Measurements from ENCODE around the gene RGS9BP. TPM values are rescaled to one million over a fixed set of nuclear protein-coding genes. Genes with fewer than 3 reads are reported as not detected.
"Not testable (repeated sequence)": the region's sequence is repeated elsewhere in the genome, so short reads cannot be mapped to it uniquely, and the experiment has no call there.

The RGS9BP gene
- 0.18 and 0.38 TPM in 2 replicates for total RNA-seq (2014; rRNA removed; shearing (Covaris generic))

GRCh38 chr19:32675720-32676185 is at the start of gene RGS9BP:
Gene RGS9BP (plus strand): TSS chr19:32675848. CDS start chr19:32676264, 416 bp downstream.
- Histone ChIP-seq H3K4me1 (peaks cover 16% of the 10 kb centered on the region), H3K27me3 (no peaks in the 10 kb centered on the region), H3K36me3 (no peaks in the 10 kb centered on the region), H3K4me3 (peak within 1 kb of the TSS; percentile 90), H3K27ac (no peak within 1 kb of the TSS; the same call in 1 of the 2 replicates), H3K9me3 (replicated peaks) (no peaks in the 10 kb centered on the region)
- peak; percentile 84 to 85 for DNase-seq

GRCh38 chr19:32626969-32627368 is 48.7 kb upstream of the RGS9BP start:
- no peaks in the 10 kb centered on the region for H3K9me3 ChIP-seq (replicated peaks)
- no peaks in the 10 kb centered on the region; the same call in 1 of the 2 replicates for H3K36me3 ChIP-seq
- no peak for DNase-seq
- no peak overlapping the region for H3K4me3 ChIP-seq
- peaks cover 9% of the 10 kb centered on the region for H3K4me1 ChIP-seq
- no peaks in the 10 kb centered on the region for H3K27me3 ChIP-seq
- 0 out of 2 replicates have a peak overlapping the region, but pooled peaks have one; percentile 13 for H3K27ac ChIP-seq

- peak; percentile 20 to 28 for DNase-seq
- H3K36me3 ChIP-seq: no peaks in the 10 kb centered on the region
- no peak overlapping the region for H3K4me3 ChIP-seq
- H3K27me3 ChIP-seq: no peaks in the 10 kb centered on the region
- H3K4me1 ChIP-seq: peaks cover 9% of the 10 kb centered on the region
- peak overlapping the region; percentile 73 for H3K27ac ChIP-seq
- no peaks in the 10 kb centered on the region for H3K9me3 ChIP-seq (replicated peaks)
These were observed 47.9 kb upstream of the RGS9BP start for GRCh38 chr19:32627714-32628270.

GRCh38 chr19:32630338-32630737 is 45.3 kb upstream of the RGS9BP start:
- H3K27me3 ChIP-seq: no peaks in the 10 kb centered on the region
- no peak overlapping the region for H3K27ac ChIP-seq
- DNase-seq: no peak
- peaks cover 9% of the 10 kb centered on the region for H3K4me1 ChIP-seq
- H3K4me3 ChIP-seq: no peak overlapping the region
- no peaks in the 10 kb centered on the region for H3K9me3 ChIP-seq (replicated peaks)
- no peaks in the 10 kb centered on the region for H3K36me3 ChIP-seq

GRCh38 chr19:32631381-32631780 is 44.3 kb upstream of the RGS9BP start:
- Histone ChIP-seq H3K27ac (no peak overlapping the region), H3K9me3 (replicated peaks) (no peaks in the 10 kb centered on the region), H3K36me3 (no peaks in the 10 kb centered on the region), H3K4me1 (peaks cover 9% of the 10 kb centered on the region), H3K4me3 (no peak overlapping the region), H3K27me3 (no peaks in the 10 kb centered on the region)
- DNase-seq: no peak

GRCh38 chr19:32637480-32637879 is 38.2 kb upstream of the RGS9BP start:
- Histone ChIP-seq H3K36me3 (peaks cover 26% of the 10 kb centered on the region), H3K4me1 (no peaks in the 10 kb centered on the region), H3K4me3 (no peak overlapping the region), H3K27ac (no peak overlapping the region), H3K9me3 (replicated peaks) (no peaks in the 10 kb centered on the region), H3K27me3 (no peaks in the 10 kb centered on the region)
- DNase-seq: no peak

- H3K4me1 ChIP-seq: no peaks in the 10 kb centered on the region
- peaks cover 28% of the 10 kb centered on the region for H3K36me3 ChIP-seq
- no peak for DNase-seq
- no peak overlapping the region for H3K27ac ChIP-seq
- H3K27me3 ChIP-seq: no peaks in the 10 kb centered on the region
- no peaks in the 10 kb centered on the region for H3K9me3 ChIP-seq (replicated peaks)
- H3K4me3 ChIP-seq: no peak overlapping the region
These were observed 37.0 kb upstream of the RGS9BP start for GRCh38 chr19:32638625-32639024.

- Histone ChIP-seq H3K4me1 (no peaks in the 10 kb centered on the region), H3K27me3 (no peaks in the 10 kb centered on the region), H3K36me3 (peaks cover 28% of the 10 kb centered on the region), H3K27ac (no peak overlapping the region), H3K9me3 (replicated peaks) (no peaks in the 10 kb centered on the region), H3K4me3 (no peak overlapping the region)
- DNase-seq: no peak
These were observed 32.9 kb upstream of the RGS9BP start for GRCh38 chr19:32642771-32643170.

- H3K4me1 ChIP-seq: no peaks in the 10 kb centered on the region
- H3K27me3 ChIP-seq: no peaks in the 10 kb centered on the region
- no peak overlapping the region for H3K27ac ChIP-seq
These were observed 29.1 kb upstream of the RGS9BP start for GRCh38 chr19:32646556-32646955.

GRCh38 chr19:32647361-32647760 is 28.3 kb upstream of the RGS9BP start:
- Histone ChIP-seq H3K36me3 (peaks cover 3% of the 10 kb centered on the region; the same call in 1 of the 2 replicates), H3K4me1 (no peaks in the 10 kb centered on the region), H3K4me3 (no peak overlapping the region), H3K27ac (no peak overlapping the region), H3K27me3 (no peaks in the 10 kb centered on the region), H3K9me3 (replicated peaks) (no peaks in the 10 kb centered on the region)
- no peak for DNase-seq

More at GRCh38 chr19:32646556-32646955, 29.1 kb upstream of the RGS9BP start:
- H3K36me3 ChIP-seq: peaks cover 8% of the 10 kb centered on the region
- no peak overlapping the region for H3K4me3 ChIP-seq
- no peaks in the 10 kb centered on the region for H3K9me3 ChIP-seq (replicated peaks)
- DNase-seq: no peak

GRCh38 chr19:32649751-32650150 is 25.9 kb upstream of the RGS9BP start:
- no peaks in the 10 kb centered on the region for H3K27me3 ChIP-seq
- no peak for DNase-seq
- no peaks in the 10 kb centered on the region for H3K9me3 ChIP-seq (replicated peaks)
- H3K4me1 ChIP-seq: no peaks in the 10 kb centered on the region
- no peak overlapping the region for H3K27ac ChIP-seq
- H3K4me3 ChIP-seq: no peak overlapping the region
- peaks cover 3% of the 10 kb centered on the region; the same call in 1 of the 2 replicates for H3K36me3 ChIP-seq

- Histone ChIP-seq H3K9me3 (replicated peaks) (no peaks in the 10 kb centered on the region), H3K36me3 (peaks cover 12% of the 10 kb centered on the region), H3K4me3 (no peak overlapping the region), H3K27ac (no peak overlapping the region), H3K4me1 (no peaks in the 10 kb centered on the region), H3K27me3 (no peaks in the 10 kb centered on the region)
- DNase-seq: no peak
These were observed 25.0 kb upstream of the RGS9BP start for GRCh38 chr19:32650671-32651070.

- DNase-seq: no peak
- Histone ChIP-seq H3K27ac (no peak overlapping the region), H3K4me3 (no peak overlapping the region), H3K9me3 (replicated peaks) (no peaks in the 10 kb centered on the region), H3K4me1 (no peaks in the 10 kb centered on the region), H3K27me3 (no peaks in the 10 kb centered on the region), H3K36me3 (peaks cover 13% of the 10 kb centered on the region)
These were observed 23.9 kb upstream of the RGS9BP start for GRCh38 chr19:32651729-32652140.

GRCh38 chr19:32652331-32652730 is 23.3 kb upstream of the RGS9BP start:
- H3K27me3 ChIP-seq; H3K9me3 ChIP-seq (replicated peaks); H3K27ac ChIP-seq; H3K4me3 ChIP-seq; DNase-seq; H3K4me1 ChIP-seq: not testable (repeated sequence)
- peaks cover 13% of the 10 kb centered on the region for H3K36me3 ChIP-seq

- Histone ChIP-seq H3K9me3 (replicated peaks) (no peaks in the 10 kb centered on the region), H3K36me3 (peaks cover 13% of the 10 kb centered on the region), H3K4me3 (no peak overlapping the region), H3K27ac (no peak overlapping the region), H3K27me3 (no peaks in the 10 kb centered on the region), H3K4me1 (no peaks in the 10 kb centered on the region)
- peak; percentile 26 to 39 for DNase-seq
These were observed 22.6 kb upstream of the RGS9BP start for GRCh38 chr19:32652894-32653598.
